IMR-90 (cell line): ENCODE results near the gene CDHR3. TPM values are rescaled to one million over a fixed set of nuclear protein-coding genes. Genes with fewer than 3 reads are reported as not detected.

Experiments used
- ATAC-seq: fragments of 200-7000 bp; cut with Tn5 transposase; 2 replicates; pipeline ENCODE4 v1.9.1; 2020; ENCODE audit warnings: low read depth, mild to moderate bottlenecking, moderate library complexity
- BruUV-seq: library from RNA; stranded (reverse); fragments of 400-500 nt; replicated peaks from 2 replicates; lab custom pipeline; 2021; lab: Mats Ljungman, UMichigan
- CTCF ChIA-PET: fragments of 300-600 bp; formaldehyde crosslinking; extraction: SDS; loops from one replicate; lab custom pipeline; 2021; ENCODE audit warnings: antibody characterized with exemption; lab: Yijun Ruan, JAX
- POLR2A ChIA-PET: fragments of 300-600 bp; sonication (Branson Sonifier 250); formaldehyde crosslinking; loops from one replicate; lab custom pipeline; 2022; ENCODE audit warnings: antibody characterized with exemption; ENCODE audit not compliant: unreplicated experiment; lab: Charles Lee
- DNase-seq: peaks from one replicate; pipeline ENCODE4 v3.0.0; 2013
- H2AFZ ChIP-seq: replicated peaks from 2 replicates; pipeline ENCODE3; 2013; ENCODE audit warnings: low read length, mild to moderate bottlenecking; ENCODE audit not compliant: poor library complexity
- H2AK5ac ChIP-seq: 2 replicates; pipeline ENCODE4 v1.6.1; 2013; ENCODE audit warnings: low read depth, low read length, inconsistent platforms
- H2AK9ac ChIP-seq: replicated peaks from 2 replicates; pipeline ENCODE3; 2013; ENCODE audit warnings: mild to moderate bottlenecking, low read depth, low read length, moderate library complexity; ENCODE audit not compliant: poor library complexity
- H2BK120ac ChIP-seq: 2 replicates; pipeline ENCODE4 v1.6.1; 2013; ENCODE audit warnings: low read depth, low read length, inconsistent platforms
- H2BK15ac ChIP-seq: 3 replicates; pipeline ENCODE4 v1.6.1; 2013; ENCODE audit warnings: low read depth, low read length, inconsistent platforms
- H2BK20ac ChIP-seq: 2 replicates; pipeline ENCODE4 v1.6.1; 2013; ENCODE audit warnings: low read depth, mild to moderate bottlenecking, inconsistent platforms, low read length, moderate library complexity
- H2BK5ac ChIP-seq: 2 replicates; pipeline ENCODE4 v1.6.1; 2013; ENCODE audit warnings: mild to moderate bottlenecking, low read depth, low read length, inconsistent platforms; ENCODE audit not compliant: poor library complexity, severe bottlenecking
- H3K14ac ChIP-seq: replicated peaks from 2 replicates; pipeline ENCODE4 v1.6.1; 2013; ENCODE audit warnings: low read depth, low read length, inconsistent platforms
- H3K18ac ChIP-seq: 2 replicates; pipeline ENCODE4 v1.6.1; 2013; ENCODE audit warnings: low read depth, low read length, control low read depth
- H3K23ac ChIP-seq: 2 replicates; pipeline ENCODE4 v1.6.1; 2013; ENCODE audit warnings: low read depth, low read length, inconsistent platforms
- H3K27ac ChIP-seq: 2 replicates; pipeline ENCODE4 v1.5.1; 2013; ENCODE audit warnings: mild to moderate bottlenecking, control low read depth, low read length; ENCODE audit not compliant: insufficient read depth
- H3K27me3 ChIP-seq: 2 replicates; pipeline ENCODE4 v1.6.1; 2013; ENCODE audit warnings: low read length; ENCODE audit not compliant: control insufficient read depth, insufficient read depth
- H3K36me3 ChIP-seq: 2 replicates; pipeline ENCODE4 v1.6.1; 2013; ENCODE audit warnings: low read length, mixed read lengths; ENCODE audit not compliant: control insufficient read depth, insufficient read depth
- H3K4ac ChIP-seq: 2 replicates; pipeline ENCODE4 v1.6.1; 2013; ENCODE audit warnings: low read depth, low read length, inconsistent platforms
- H3K4me1 ChIP-seq: 2 replicates; pipeline ENCODE4 v1.6.1; 2013; ENCODE audit warnings: low read length, mixed read lengths; ENCODE audit not compliant: control insufficient read depth, insufficient read depth
- H3K4me2 ChIP-seq: 2 replicates; pipeline ENCODE4 v1.6.1; 2013; ENCODE audit warnings: low read depth, mild to moderate bottlenecking, control low read depth, low read length, moderate library complexity
- H3K4me3 ChIP-seq: 2 replicates; pipeline ENCODE4 v1.5.1; 2013; ENCODE audit warnings: low read depth, mild to moderate bottlenecking, control low read depth, low read length, moderate library complexity; ENCODE audit not compliant: insufficient read depth
- H3K56ac ChIP-seq: 2 replicates; pipeline ENCODE4 v1.6.1; 2013; ENCODE audit warnings: low read length, inconsistent platforms; ENCODE audit not compliant: insufficient read depth; ENCODE audit errors: extremely low read depth
- H3K79me1 ChIP-seq, 2 experiments: 2 replicates each; pipeline ENCODE4 v1.6.1; 2013; ENCODE audit warnings: low read length in 2 of 2, inconsistent platforms in 1 of 2, low read depth in 1 of 2
- H3K9ac ChIP-seq: 2 replicates; pipeline ENCODE4 v1.6.1; 2013; ENCODE audit warnings: low read depth, low read length, control low read depth
- H3K9me1 ChIP-seq: 2 replicates; pipeline ENCODE4 v1.6.1; 2013; ENCODE audit warnings: low read length, inconsistent platforms; ENCODE audit not compliant: insufficient read depth
- H3K9me3 ChIP-seq: 2 replicates; pipeline ENCODE4 v1.6.1; 2013; ENCODE audit warnings: low read length; ENCODE audit not compliant: control insufficient read depth, insufficient read depth
- H4K20me1 ChIP-seq: 2 replicates; pipeline ENCODE4 v1.6.1; 2013; ENCODE audit warnings: low read length, inconsistent platforms; ENCODE audit not compliant: insufficient read depth
- H4K5ac ChIP-seq: 2 replicates; pipeline ENCODE4 v1.6.1; 2013; ENCODE audit warnings: mild to moderate bottlenecking, low read depth, low read length, control low read depth
- H4K8ac ChIP-seq, 2 experiments: 2 replicates each; pipeline ENCODE4 v1.6.1; 2013; ENCODE audit warnings: low read depth in 2 of 2, low read length in 2 of 2, control low read depth in 1 of 2, inconsistent platforms in 1 of 2
- H4K91ac ChIP-seq: 2 replicates; pipeline ENCODE4 v1.6.1; 2013; ENCODE audit warnings: low read depth, low read length, inconsistent platforms; ENCODE audit not compliant: insufficient read depth
- RFX5 ChIP-seq: IDR thresholded peaks from 2 replicates; pipeline ENCODE4 v1.8.0; 2012; ENCODE audit warnings: low read depth, mild to moderate bottlenecking, low read length, moderate library complexity
- USF2 ChIP-seq: fragments of 150-350 bp; IDR thresholded peaks from 2 replicates; pipeline ENCODE4 v1.6.1; 2017; ENCODE audit warnings: mild to moderate bottlenecking, antibody characterized with exemption, low read length, low read depth
- WGBS, 2 experiments: methylation state at CpG; one replicate each; pipeline versions ENCODE4 v1.1.5 to v1.1.7; 2013; ENCODE audit warnings: missing lambda C conversion rate in 2 of 2; ENCODE audit not compliant: insufficient read length in 1 of 2; ENCODE audit errors: extremely low coverage in 2 of 2; 5-methylcytosine and 5-hydroxymethylcytosine counted together
- dilution Hi-C: fragments of 300-500 bp; cut with HindIII; formaldehyde crosslinking; loops from one replicate; pipeline ENCODE4 v1.14.3; 2018; ENCODE audit warnings: low sequenced_read_pairs; ENCODE audit not compliant: unreplicated experiment
- in situ Hi-C: fragments of 300-500 bp; cut with MboI; formaldehyde crosslinking; loops from 3 replicates; pipeline ENCODE4 v1.14.3; 2019; ENCODE audit warnings: low sequenced_read_pairs, inconsistent platforms, mixed read lengths
- intact Hi-C: fragments of 100-400 bp; cut with micrococcal nuclease; formaldehyde crosslinking; loops from 2 replicates; pipeline ENCODE4 v1.10.0; 2022
- polyA plus RNA-seq, 3 experiments: library from polyadenylated mRNA; depleted of rRNA; stranded (reverse); fragments of >200 nt; gene quantifications; 2 replicates each; pipeline ENCODE4 v1.2.3, GENCODE V29; 2012; ENCODE audit warnings: low replicate concordance in 1 of 3
- total RNA-seq: library from RNA; depleted of rRNA; stranded (reverse); fragments of >200 nt; gene quantifications from 2 replicates; pipeline ENCODE4 v1.2.3, GENCODE V29; 2012

Gene CDHR3
- total and polyA plus RNA-seq, 2 of the 4 experiments (the other 2 are of a cell fraction) = 0.96 to 1.6 TPM

DNA sequence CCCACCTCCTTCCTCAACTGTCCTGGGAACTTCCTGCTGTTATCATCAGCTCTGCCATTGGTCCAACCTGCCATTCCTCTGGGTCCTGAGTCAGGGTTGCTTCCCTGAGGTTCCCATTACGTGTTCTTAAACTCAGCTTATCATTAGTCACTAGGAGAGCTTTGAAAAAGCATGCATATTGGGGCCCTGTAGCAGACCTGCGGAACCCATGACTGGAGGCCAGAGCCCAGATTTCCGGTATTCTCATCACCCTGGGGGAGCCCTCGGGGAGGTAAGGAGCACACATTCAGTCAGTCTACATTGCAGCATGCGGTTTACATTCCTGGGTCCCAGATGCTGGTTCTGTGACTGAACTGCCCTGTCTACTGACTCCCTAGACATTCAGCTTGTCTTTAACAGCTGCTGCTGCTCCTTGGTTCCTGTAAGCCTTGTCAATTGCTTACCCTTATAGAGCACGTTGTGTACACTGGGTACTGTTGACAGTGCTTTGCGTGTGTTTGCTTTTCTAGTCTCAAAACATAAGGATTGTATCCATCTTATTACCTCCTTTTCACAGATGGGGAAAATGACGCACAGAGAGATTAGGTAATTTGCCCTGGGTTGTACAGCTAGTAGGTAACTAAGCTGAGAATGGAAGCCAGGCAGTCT, 12.8 kb downstream of the CDHR3 start:
- TF ChIP-seq RFX5 = peak; percentile 82
- TF ChIP-seq USF2 = no peak
- intact Hi-C loops = no loop called here
- no peak overlapping the region for H2BK5ac ChIP-seq
- dilution Hi-C loops = no loop called here
- 0 out of 2 replicates have a peak, but pooled peaks cover 6% of the 10 kb centered on the region for H3K9me1 ChIP-seq
- H3K23ac ChIP-seq = no peak overlapping the region
- peaks cover 3% of the 10 kb centered on the region; the same call in 1 of the 2 replicates for H3K4me1 ChIP-seq
- POLR2A ChIA-PET = no interaction called here
- H2AFZ ChIP-seq = peak overlapping the region; percentile 77
- H3K14ac ChIP-seq = 0 out of 2 replicates have a peak overlapping the region, but pooled peaks have one; percentile 41
- no peak overlapping the region for H3K56ac ChIP-seq
- no TSS peak for BruUV-seq
- H3K79me1 ChIP-seq = no peaks in the 10 kb centered on the region
- peak overlapping the region; percentile 63; the same call in 1 of the 2 replicates for H2BK120ac ChIP-seq
- 87% methylated on average over 3 of the region's 8 CpGs; no CpG with 5 or more reads in 1 of the 2 experiments for WGBS, 2 experiments
- no peak overlapping the region; the same call in 1 of the 2 replicates for H4K5ac ChIP-seq
- H3K18ac ChIP-seq = no peak overlapping the region
- H3K36me3 ChIP-seq = no peaks in the 10 kb centered on the region
- DNase-seq (peak; percentile 81), ATAC-seq (peak; percentile 74)
- H3K27ac ChIP-seq = no peak overlapping the region
- no peak overlapping the region for H3K4me2 ChIP-seq
- no peak overlapping the region for H2AK9ac ChIP-seq
- H3K4ac ChIP-seq = 0 out of 2 replicates have a peak overlapping the region, but pooled peaks have one; percentile 48
- no peak overlapping the region for H2AK5ac ChIP-seq
- no peak overlapping the region for H3K4me3 ChIP-seq
- CTCF ChIA-PET = interaction anchor here (0.9 kb wide), 1 partner anchor 9 kb away, joined by 3 read pairs; no protein-coding TSS in a partner anchor
- H4K20me1 ChIP-seq = no peaks in the 10 kb centered on the region
- no peak overlapping the region; the same call in 1 of the 2 replicates for H2BK20ac ChIP-seq
- H3K27me3 ChIP-seq = peaks cover 9% of the 10 kb centered on the region
- peak overlapping the region in 1 of 2 experiments; percentile 35; a peak in 2 of 4 replicates for H4K8ac ChIP-seq
- no peak overlapping the region for H4K91ac ChIP-seq
- no peak overlapping the region; the same call in 2 of the 3 replicates for H2BK15ac ChIP-seq
- in situ Hi-C loops = no loop called here
- no peaks in the 10 kb centered on the region for H3K9me3 ChIP-seq
- no peak overlapping the region for H3K9ac ChIP-seq
